Breast epithelium (tissue), 4 donors: ENCODE measurements around the gene FCN2. TPM values are rescaled to one million over a fixed set of nuclear protein-coding genes. Genes with fewer than 3 reads are reported as not detected.

Experiments used
- DNase-seq, 2 donors: peaks; one replicate each; pipeline ENCODE4 v3.0.0-alpha.2; 2019; ENCODE audit warnings: low spot score in 2 of 2
- H3K27ac ChIP-seq, 2 donors: fragments of 200-600 bp; sonication (generic) in 1 of 2; one replicate each; pipeline ENCODE4 v1.5.1; 2016 to 2019; ENCODE audit warnings: mild to moderate bottlenecking in 1 of 2
- H3K27me3 ChIP-seq, 2 donors: fragments of 200-600 bp; sonication (generic) in 1 of 2; one replicate each; pipeline versions ENCODE4 v1.5.1 to v1.6.0; 2017 to 2019; ENCODE audit warnings: control low read depth in 1 of 2, mild to moderate bottlenecking in 1 of 2
- H3K36me3 ChIP-seq: fragments of 200-600 bp; one replicate; pipeline ENCODE4 v1.5.1; 2019
- H3K4me1 ChIP-seq, 2 donors: fragments of 200-600 bp; sonication (generic); one replicate each; pipeline ENCODE4 v1.5.1; 2016 to 2019; ENCODE audit warnings: control low read depth in 1 of 2
- H3K4me3 ChIP-seq, 3 donors: fragments of 200-600 bp; sonication (generic); 1 replicate in 2 of 3; 2 replicates in 1 of 3; pipeline ENCODE4 v1.5.1; 2016 to 2019; ENCODE audit warnings: mild to moderate bottlenecking in 3 of 3, moderate library complexity in 2 of 3
- H3K9me3 ChIP-seq, 2 donors: fragments of 200-600 bp; sonication (generic) in 1 of 2; one replicate each; pipeline ENCODE4 v1.5.1; 2016 to 2019; ENCODE audit warnings: control low read depth in 1 of 2
- POLR2A ChIP-seq: fragments of 450-650 bp; IDR thresholded peaks from one replicate; pipeline ENCODE4 v1.6.1; 2016; ENCODE audit warnings: antibody characterized with exemption, mild to moderate bottlenecking, moderate library complexity
- POLR2AphosphoS5 ChIP-seq, 3 donors: sonication (generic); formaldehyde crosslinking; IDR thresholded peaks; one replicate each; pipeline ENCODE4 v1.6.1; 2017; ENCODE audit warnings: antibody characterized with exemption in 3 of 3
- intact Hi-C: fragments of 100-400 bp; cut with DNase I; formaldehyde crosslinking; loops from one replicate; pipeline ENCODE4 v1.15.1; 2023; ENCODE audit warnings: low total_unique reads
- total RNA-seq, 3 donors: library from RNA; depleted of rRNA; stranded (reverse); fragments of >200 nt; gene quantifications; one replicate each; pipeline ENCODE4 v1.1.0, GENCODE V29; 2016
- TF ChIP-seq, protein P1 (sequence below), 3 donors: fragments of 450-650 bp; IDR thresholded peaks; one replicate each; pipeline ENCODE4 v1.5.1; 2016 to 2017; ENCODE audit warnings: antibody characterized with exemption in 3 of 3, mild to moderate bottlenecking in 3 of 3, moderate library complexity in 3 of 3

FCN2 gene
- total RNA-seq, 3 donors from 2014 or later = 0.73 to 2.0 (median 1.8) TPM

DNA sequence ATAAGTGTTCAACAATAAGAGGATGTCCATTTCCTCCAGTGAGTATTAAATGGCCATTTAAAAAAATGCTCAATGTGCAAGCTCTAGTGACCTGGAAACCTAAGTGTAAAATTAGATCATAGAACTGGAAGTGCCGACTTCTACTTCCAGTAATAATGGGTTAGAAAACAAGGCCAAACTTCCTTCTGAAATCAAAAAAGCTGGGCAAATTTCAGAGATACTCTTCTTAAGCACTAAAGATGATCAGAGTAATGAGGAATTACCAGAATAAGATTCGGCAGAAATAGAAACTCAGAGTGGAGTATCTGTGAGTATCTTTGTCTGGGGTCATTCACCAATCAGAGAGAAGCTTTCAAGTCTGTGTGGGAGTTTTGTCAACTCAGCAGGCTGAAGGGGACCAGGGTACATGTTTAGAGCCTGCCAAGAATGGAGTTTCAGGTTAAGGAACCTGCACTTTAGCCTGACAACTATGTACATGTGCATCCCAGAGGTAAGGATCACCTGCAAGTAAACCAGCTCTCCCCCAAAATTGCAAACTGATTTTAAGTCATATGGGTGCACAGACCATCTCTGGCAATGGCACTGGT is 17.1 kb downstream of the FCN2 start:
- peak overlapping the region in 1 of 2 donors; percentile 52 for H3K27ac ChIP-seq
- no peak overlapping the region for H3K4me3 ChIP-seq
- H3K4me1 ChIP-seq = peaks cover 0 to 8% of the 10 kb centered on the region in 2 donors
- DNase-seq = no peak
- no peaks in the 10 kb centered on the region for H3K27me3 ChIP-seq
- peaks cover 8 to 10% of the 10 kb centered on the region in 2 donors for H3K9me3 ChIP-seq
- intact Hi-C loops = no loop called here
- TF ChIP-seq, protein P1, sequence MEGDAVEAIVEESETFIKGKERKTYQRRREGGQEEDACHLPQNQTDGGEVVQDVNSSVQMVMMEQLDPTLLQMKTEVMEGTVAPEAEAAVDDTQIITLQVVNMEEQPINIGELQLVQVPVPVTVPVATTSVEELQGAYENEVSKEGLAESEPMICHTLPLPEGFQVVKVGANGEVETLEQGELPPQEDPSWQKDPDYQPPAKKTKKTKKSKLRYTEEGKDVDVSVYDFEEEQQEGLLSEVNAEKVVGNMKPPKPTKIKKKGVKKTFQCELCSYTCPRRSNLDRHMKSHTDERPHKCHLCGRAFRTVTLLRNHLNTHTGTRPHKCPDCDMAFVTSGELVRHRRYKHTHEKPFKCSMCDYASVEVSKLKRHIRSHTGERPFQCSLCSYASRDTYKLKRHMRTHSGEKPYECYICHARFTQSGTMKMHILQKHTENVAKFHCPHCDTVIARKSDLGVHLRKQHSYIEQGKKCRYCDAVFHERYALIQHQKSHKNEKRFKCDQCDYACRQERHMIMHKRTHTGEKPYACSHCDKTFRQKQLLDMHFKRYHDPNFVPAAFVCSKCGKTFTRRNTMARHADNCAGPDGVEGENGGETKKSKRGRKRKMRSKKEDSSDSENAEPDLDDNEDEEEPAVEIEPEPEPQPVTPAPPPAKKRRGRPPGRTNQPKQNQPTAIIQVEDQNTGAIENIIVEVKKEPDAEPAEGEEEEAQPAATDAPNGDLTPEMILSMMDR (IDR thresholded peaks at IDR 0.05) = no peak
- TF ChIP-seq POLR2A (no peak), POLR2AphosphoS5 (IDR thresholded peaks at IDR 0.05) (no peak)
- no peaks in the 10 kb centered on the region for H3K36me3 ChIP-seq

DNA sequence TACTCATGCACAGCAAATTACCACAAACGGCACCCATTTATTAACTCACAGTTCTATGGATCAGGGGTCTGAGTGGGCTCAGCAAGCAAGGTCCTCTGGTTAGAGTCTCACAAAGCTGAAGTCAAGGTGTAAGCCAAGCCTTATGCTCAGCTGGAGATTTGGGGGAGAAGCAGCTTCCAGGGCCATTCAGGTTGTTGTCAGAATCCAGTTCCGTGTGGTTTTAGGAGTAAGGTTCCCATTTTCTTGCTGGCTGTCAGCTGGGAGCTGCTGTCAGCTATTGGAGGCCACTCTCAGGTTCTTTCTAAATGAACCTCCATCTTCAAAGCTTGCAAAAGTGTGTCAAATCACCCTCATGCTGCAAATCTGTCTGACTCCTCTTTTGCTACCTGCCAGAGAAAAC is 17.7 kb downstream of the FCN2 start:
- no peaks in the 10 kb centered on the region for H3K36me3 ChIP-seq
- TF ChIP-seq, protein P1 (IDR thresholded peaks at IDR 0.05) = no peak
- TF ChIP-seq POLR2A (no peak), POLR2AphosphoS5 (IDR thresholded peaks at IDR 0.05) (no peak)
- no peaks in the 10 kb centered on the region for H3K27me3 ChIP-seq
- peaks cover 8 to 10% of the 10 kb centered on the region in 2 donors for H3K9me3 ChIP-seq
- peak overlapping the region in 1 of 2 donors; percentile 52 for H3K27ac ChIP-seq
- no peak overlapping the region for H3K4me3 ChIP-seq
- no peak for DNase-seq
- peaks cover 0 to 8% of the 10 kb centered on the region in 2 donors for H3K4me1 ChIP-seq
- intact Hi-C loops = no loop called here

DNA sequence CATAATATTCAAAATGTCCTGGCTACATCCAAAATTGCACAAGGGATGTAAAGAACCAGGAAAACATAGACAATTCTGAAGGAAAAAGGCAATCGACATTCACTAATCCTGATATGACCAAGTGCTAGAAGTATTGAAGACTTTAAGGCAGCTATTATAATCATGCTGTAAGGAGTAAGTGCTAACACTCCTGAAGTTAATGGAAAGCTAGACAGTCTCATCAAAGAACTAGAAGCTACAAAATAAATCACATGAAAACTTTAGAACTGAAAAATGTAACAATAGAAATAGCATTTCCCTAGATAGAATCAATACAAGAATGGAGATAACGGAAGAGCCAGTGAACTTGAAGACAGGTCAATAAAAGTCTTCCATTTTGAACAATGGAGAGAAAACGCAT is 18.6 kb downstream of the FCN2 start:
- DNase-seq = no peak
- Histone ChIP-seq H3K4me1 (peaks cover 0 to 8% of the 10 kb centered on the region in 2 donors), H3K36me3 (no peaks in the 10 kb centered on the region), H3K27me3 (no peaks in the 10 kb centered on the region), H3K4me3 (no peak overlapping the region), H3K27ac (no peak overlapping the region), H3K9me3 (peaks cover 8 to 10% of the 10 kb centered on the region in 2 donors)
- no peak for TF ChIP-seq POLR2A
- TF ChIP-seq, protein P1 (IDR thresholded peaks at IDR 0.05) = no peak
- intact Hi-C loops = no loop called here

DNA sequence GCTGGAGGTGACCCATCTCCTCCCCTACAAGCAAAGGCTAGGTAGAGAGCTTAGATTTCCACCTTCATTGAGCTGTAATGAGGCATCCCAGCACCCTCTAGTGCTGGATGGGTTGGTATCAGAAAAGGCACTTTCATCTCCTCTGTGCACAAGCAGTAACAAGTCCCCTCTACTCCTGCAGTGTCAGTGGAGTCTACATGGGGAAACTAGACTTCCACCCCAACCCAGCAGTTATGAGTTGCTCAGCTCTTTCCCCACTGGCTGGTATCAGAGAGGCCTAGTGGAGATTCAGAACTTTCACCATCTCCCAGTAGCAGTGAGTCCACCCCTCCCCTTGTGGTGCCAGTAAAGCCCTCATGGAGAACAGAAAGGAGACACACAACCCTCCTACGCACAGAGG is 19.2 kb downstream of the FCN2 start:
- Histone ChIP-seq H3K9me3 (peaks cover 3% of the 10 kb centered on the region in 2 donors), H3K4me1 (peaks cover 0 to 8% of the 10 kb centered on the region in 2 donors), H3K27me3 (no peaks in the 10 kb centered on the region), H3K4me3 (no peak overlapping the region), H3K27ac (no peak overlapping the region), H3K36me3 (no peaks in the 10 kb centered on the region)
- intact Hi-C loops = no loop called here
- DNase-seq = no peak
- no peak for TF ChIP-seq POLR2AphosphoS5 (IDR thresholded peaks at IDR 0.05)

DNA sequence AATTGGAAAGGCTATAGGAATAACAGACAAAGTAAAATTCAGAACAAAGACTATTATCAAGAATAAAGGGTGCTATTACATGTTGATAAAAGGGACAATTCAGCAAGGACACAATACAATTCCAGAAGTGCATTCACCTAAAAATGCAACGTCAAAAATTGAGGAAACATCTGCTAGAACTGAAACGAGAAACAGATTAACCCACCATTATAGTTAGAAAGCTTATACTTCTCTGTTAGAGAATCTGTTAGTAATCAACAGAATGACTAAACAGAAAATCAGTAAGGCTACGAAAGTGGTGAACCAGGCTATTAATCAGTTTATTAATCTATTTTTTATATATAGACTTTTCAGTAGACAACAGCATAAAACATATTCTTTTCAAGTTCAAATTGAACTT is 22.3 kb downstream of the FCN2 start:
- Histone ChIP-seq H3K27ac (no peak overlapping the region), H3K9me3 (no peaks in the 10 kb centered on the region), H3K4me3 (no peak overlapping the region), H3K27me3 (no peaks in the 10 kb centered on the region), H3K4me1 (no peaks in the 10 kb centered on the region), H3K36me3 (no peaks in the 10 kb centered on the region)
- no peak for DNase-seq
- intact Hi-C loops = no loop called here
- TF ChIP-seq, protein P1 (IDR thresholded peaks at IDR 0.05) = no peak
- no peak for TF ChIP-seq POLR2AphosphoS5 (IDR thresholded peaks at IDR 0.05)
- no peak for TF ChIP-seq POLR2A
